Brain microvascular endothelial cell (primary cell): ENCODE data around the gene TMEM225B.
"Not testable (repeated sequence)": the region's sequence is repeated elsewhere in the genome, so short reads cannot be mapped to it uniquely, and the experiment has no call there.

ENCODE experiments used
- DNase-seq: peaks from one replicate; pipeline ENCODE4 v3.0.0-alpha.2; 2020
- H3K27ac ChIP-seq: fragments of 250-450 bp; sonication (Bioruptor Pico); 2 replicates; pipeline ENCODE4 v1.5.1; 2020; ENCODE audit warnings: mild to moderate bottlenecking, moderate library complexity
- H3K27me3 ChIP-seq: fragments of 250-450 bp; sonication (Bioruptor Pico); replicated peaks from 2 replicates; pipeline ENCODE4 v1.5.1; 2020; ENCODE audit warnings: mild to moderate bottlenecking
- H3K36me3 ChIP-seq: fragments of 250-450 bp; sonication (Bioruptor Pico); replicated peaks from 2 replicates; pipeline ENCODE4 v1.5.1; 2020; ENCODE audit warnings: mild to moderate bottlenecking
- H3K4me3 ChIP-seq: 2 replicates; pipeline ENCODE4 v1.5.1; 2011; ENCODE audit warnings: low read depth, mild to moderate bottlenecking, control low read depth, low read length, moderate library complexity
- CTCF ChIP-seq: IDR thresholded peaks from 2 replicates; pipeline ENCODE4 v1.5.1; 2011; ENCODE audit warnings: low read depth, mild to moderate bottlenecking, moderate library complexity, low read length, control low read depth, inconsistent platforms; ENCODE audit errors: missing control alignments
- in situ Hi-C: cut with HindIII; loops from 2 replicates; pipeline ENCODE4 v1.10.0; 2017; ENCODE audit warnings: low sequenced_read_pairs, low pct_ligation_motif_present

TMEM225B gene

GRCh38 chr7:99561737-99562051 is 36.4 kb upstream of the TMEM225B start:
- TF ChIP-seq CTCF, result no peak
- H3K27ac ChIP-seq, result no peak overlapping the region
- in situ Hi-C loops, result no loop called here
- H3K36me3 ChIP-seq, result peaks cover 50% of the 10 kb centered on the region
- DNase-seq, result no peak
- H3K4me3 ChIP-seq, result no peak overlapping the region
- H3K27me3 ChIP-seq, result no peaks in the 10 kb centered on the region

GRCh38 chr7:99562114-99562784 is 35.8 kb upstream of the TMEM225B start:
- no peak overlapping the region for H3K4me3 ChIP-seq
- H3K27ac ChIP-seq, result peak overlapping the region; percentile 92
- no peaks in the 10 kb centered on the region for H3K27me3 ChIP-seq
- H3K36me3 ChIP-seq, result peaks cover 50% of the 10 kb centered on the region
- in situ Hi-C loops, result no loop called here
- DNase-seq, result no peak
- TF ChIP-seq CTCF, result no peak

GRCh38 chr7:99562832-99563231 is 35.2 kb upstream of the TMEM225B start:
- peak; percentile 98 for DNase-seq
- peaks cover 50% of the 10 kb centered on the region for H3K36me3 ChIP-seq
- no peak overlapping the region for H3K4me3 ChIP-seq
- no peak for TF ChIP-seq CTCF
- in situ Hi-C loops, result no loop called here
- H3K27ac ChIP-seq, result peak overlapping the region; percentile 92
- H3K27me3 ChIP-seq, result no peaks in the 10 kb centered on the region

GRCh38 chr7:99563650-99564049 is 34.4 kb upstream of the TMEM225B start:
- in situ Hi-C loops, result no loop called here
- Histone ChIP-seq H3K27me3 (no peaks in the 10 kb centered on the region), H3K36me3 (peaks cover 53% of the 10 kb centered on the region), H3K27ac (peak overlapping the region; percentile 92), H3K4me3 (no peak overlapping the region)
- peak; percentile 87 for DNase-seq
- TF ChIP-seq CTCF, result no peak

GRCh38 chr7:99568770-99569169 is 29.3 kb upstream of the TMEM225B start:
- H3K4me3 ChIP-seq, H3K27me3 ChIP-seq, DNase-seq, in situ Hi-C loops, H3K27ac ChIP-seq: not testable (repeated sequence)
- H3K36me3 ChIP-seq, result peaks cover 64% of the 10 kb centered on the region

- no peak for TF ChIP-seq CTCF
- no peak for DNase-seq
Observed at GRCh38 chr7:99571768-99572167, 26.3 kb upstream of the TMEM225B start.

More at GRCh38 chr7:99571768-99572167, 26.3 kb upstream of the TMEM225B start:
- H3K4me3 ChIP-seq, result no peak overlapping the region
- in situ Hi-C loops, result no loop called here
- H3K27me3 ChIP-seq, result no peaks in the 10 kb centered on the region
- H3K27ac ChIP-seq, result no peak overlapping the region
- H3K36me3 ChIP-seq, result peaks cover 39% of the 10 kb centered on the region
